CMK (cell line): ENCODE data around the gene CD44.
A peak's percentile ranks its signal among the peaks of the same experiment; 100 is the strongest.

Source experiments
- DNase-seq: peaks from one replicate; pipeline ENCODE4 v3.0.0-alpha.2; 2010; ENCODE audit warnings: low read depth

The CD44 gene

DNA sequence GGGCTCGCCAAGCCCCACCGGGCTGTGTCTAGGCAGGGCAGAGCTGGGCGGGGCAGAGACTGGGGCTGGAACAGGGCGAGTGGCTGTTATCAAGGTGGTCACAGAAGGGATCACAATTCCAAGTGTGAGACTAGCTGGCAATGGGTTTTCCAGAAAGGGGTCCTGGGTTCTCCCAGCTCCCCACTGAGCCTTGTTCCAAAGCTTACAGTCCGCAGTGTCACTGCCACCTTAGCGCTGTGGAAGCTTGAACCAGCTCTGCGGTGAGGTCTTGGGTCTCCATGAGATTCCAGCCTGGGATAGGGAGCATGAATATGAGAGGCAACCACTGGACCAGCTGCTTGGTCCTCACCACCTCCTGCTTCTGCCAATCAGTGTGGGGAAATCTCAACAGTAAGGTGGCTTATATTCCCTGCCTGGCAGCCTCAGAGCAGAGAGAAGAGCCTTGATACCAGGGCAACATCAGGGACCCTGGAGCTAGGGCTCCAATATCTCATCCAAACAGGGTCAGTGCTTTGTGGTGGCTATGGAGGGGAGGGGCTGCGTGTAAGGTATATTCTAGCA lies 831 bp downstream of the CD44 start:
- no peak for DNase-seq

DNA sequence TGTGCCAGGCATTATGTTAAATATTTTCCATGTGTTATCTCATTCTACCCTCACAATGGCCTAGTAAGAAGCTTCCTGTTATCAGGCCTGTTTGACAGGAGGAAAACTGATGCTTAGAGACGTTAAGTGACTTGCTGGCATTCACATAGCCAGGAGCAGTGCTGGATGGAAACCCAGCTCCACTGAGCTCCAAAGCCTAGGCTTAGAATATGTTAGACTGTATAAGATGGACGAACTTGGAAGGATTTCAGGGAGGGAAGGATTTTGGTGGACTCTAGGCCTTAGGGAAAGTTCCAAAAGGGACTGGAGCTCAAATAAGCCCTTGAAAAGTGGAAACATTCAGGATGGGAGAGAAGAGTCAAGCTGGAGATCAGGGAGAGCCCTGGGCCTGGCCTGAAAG lies 2.1 kb downstream of the CD44 start:
- no peak for DNase-seq

DNA sequence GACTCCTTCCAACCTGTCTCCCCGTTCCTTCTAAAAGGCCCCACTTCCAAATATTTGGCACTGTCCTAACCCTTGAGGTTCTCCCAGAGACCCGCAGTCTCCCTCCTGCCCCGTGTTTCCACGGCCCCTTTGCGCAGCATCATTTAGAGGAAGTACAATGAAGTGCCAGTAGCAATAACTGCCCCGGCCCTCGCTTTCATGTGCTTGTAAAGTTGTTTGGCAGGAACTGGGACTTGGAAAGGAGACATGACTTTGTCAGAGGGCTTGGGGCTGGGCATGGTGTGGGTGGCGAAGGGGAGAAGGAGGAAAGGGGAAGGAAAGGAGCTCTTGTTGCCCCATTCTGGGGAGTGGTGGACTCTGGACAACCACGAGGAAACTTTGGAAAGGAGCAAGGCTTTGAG lies 2.6 kb downstream of the CD44 start:
- DNase-seq = no peak

DNA sequence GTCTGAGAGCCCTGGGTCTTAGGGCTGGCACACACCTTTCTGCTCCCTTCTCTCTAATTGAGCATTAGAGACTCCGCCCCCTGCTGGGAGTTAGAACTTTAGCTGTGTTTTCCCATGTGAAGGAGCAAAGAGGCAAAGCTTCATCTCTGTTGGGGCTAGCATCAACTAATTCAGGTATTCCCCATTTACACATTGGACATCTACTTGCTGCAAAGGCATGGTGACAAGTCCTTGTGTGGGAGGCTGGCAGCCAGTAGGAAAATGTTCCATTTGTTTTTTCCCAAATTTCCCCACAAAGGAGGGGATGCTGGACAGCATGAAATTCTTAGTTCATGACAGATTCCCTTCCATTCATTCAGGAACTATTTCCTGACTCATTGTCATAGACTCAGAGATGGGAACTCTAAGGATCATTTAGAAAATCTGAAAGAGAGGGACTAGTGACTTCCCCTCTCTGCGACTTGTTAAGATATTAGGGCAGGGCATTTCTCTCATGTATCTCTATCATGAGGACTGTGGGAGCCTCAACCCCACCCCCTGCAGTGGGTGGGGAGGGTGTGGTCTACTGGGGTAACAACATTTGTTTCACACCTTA lies 3.6 kb downstream of the CD44 start:
- no peak for DNase-seq

DNA sequence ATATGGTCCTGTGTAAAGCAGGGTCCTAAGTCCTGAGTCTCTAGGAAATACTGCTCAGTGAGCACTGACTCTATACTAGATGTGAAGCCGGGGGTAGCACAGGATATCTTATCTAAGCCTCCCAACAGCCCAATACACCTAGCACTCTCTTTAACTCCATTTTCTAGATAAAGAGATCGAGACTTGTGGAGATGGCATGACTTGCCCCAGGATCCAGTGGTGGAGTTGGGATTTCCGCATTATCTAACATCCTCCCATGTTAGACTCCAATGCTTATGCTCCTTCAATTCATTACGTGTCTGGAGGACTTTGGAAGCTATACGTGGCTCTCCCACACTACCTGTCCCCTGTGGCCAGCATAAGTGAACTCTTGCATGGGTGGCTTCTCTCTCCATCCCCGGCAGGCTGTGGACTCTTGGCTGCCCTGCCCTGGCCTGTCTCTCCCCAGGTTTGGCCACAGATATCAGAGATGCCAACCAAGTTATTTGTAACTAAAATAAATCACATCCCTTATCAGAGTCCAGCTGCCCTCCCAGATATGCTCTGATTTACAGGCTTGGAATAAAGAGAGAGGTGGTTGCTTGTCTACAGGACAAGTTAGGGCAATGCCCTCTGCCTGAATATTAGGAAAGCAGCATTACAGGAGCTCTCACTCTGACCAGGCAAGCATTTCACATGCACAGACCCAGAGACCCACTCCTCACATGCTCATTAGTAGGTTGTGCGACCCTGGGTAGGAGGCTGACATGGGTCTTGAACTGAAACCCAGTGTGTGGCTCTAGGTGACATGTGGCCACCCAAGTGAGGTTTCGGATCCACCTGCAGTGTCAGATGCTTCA lies 4.5 kb downstream of the CD44 start:
- DNase-seq = no peak

DNA sequence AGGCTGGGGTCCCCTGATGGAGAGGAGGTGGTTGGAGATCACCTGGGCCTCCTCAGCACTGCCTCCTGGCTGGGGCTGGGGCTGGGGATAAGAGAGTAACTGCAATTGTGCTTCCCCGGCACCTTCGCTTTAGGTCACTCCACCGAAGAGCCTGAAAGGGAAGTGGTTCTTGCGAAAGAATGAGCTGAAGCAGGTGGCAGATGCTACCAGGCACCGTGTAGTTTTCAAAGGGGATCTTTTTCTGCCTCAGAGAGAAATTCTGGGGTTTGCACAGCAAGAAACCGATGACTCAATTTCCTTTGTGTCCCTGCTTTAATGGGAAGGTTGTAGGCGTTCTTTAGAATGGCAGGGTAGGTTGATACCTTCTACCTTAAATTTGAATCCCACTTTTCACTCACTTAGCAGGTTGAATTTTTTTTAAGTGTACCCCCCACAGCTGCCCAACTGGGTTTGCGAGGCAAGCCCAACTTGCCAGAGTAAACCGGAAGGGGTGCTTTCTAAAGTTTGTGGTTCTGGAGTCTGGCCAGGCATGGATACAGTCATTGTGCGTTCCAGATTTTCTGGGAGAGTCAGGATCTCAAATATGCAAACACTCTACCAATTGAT lies 5.3 kb downstream of the CD44 start:
- DNase-seq = no peak

DNA sequence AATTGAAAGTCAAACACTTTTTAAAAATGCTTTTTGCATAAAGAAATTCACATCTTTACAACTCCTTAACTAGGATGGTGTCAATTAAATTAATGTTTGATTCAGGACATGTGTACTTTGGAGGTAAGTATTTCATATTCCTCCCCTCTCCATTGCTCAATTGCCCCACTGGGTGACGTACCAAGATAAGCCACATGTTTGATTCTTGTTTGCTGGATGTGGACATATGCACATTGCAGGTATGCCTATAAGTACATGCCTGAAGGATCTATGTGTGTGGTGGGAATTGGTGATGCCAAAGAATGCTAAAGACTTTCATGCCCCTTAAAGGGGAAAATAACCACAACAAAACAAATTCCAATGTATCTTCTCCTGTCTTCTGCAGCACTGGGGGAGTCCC lies 5.8 kb downstream of the CD44 start:
- DNase-seq = no peak

DNA sequence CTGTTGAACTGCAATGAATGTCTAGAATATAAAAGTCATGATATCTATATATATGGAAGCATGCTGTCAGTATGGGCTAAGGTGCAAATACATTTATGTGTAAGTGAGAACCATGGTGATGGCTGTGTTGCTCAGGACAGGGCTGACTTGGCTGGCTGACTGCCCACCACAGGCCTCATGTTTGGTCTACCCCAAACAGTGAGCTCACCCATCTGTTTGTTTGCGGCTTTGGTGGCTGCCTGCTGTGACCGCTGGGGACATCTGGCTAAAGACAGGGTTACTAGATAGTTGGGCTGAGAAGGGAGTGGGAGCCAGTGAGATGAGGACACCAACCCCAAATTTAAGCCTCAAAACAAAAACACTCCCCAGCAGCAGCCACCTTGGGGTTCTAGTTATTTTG lies 6.3 kb downstream of the CD44 start:
- peak; percentile 65 for DNase-seq

DNA sequence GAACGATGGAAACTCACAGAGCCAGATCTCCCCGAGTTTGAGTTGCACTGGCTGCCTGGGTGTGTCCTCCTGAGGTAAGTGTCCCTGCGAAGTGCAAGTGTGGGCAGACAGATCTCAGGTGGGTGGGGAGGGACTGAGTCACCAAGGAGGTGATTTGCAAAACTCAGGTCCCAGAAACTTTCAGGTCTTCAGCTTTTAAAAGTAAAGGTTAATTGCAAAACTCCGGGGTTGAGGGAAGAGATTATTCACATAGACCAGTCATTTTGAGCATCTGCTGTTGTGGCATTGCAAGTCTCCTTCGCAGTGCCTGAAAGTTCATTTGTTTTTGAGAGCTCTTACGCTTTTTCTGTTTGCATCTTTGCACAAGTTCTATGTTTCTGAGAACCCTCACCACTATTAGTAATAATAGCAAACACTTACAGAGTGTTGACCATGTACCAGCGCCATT lies 7.1 kb downstream of the CD44 start:
- DNase-seq = no peak

DNA sequence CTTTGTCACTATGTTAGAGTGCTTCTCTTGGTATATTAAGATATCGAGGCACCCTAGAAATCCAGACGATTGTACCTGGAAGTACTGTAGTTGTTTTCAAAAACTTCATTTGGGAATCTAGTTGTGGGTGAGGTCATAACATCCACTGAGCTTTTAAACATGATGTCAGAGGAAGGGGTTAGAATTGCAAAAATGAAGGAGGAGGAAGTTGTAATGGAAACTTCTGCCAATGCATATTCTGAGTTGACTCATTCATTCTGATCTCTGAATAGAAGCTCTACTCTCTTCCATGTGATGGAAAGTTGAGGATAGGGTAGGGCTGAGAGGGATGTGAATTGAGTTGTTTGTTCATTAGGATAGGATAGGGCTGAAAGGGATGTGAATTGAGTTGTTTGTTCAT lies 7.7 kb downstream of the CD44 start:
- DNase-seq = no peak

DNA sequence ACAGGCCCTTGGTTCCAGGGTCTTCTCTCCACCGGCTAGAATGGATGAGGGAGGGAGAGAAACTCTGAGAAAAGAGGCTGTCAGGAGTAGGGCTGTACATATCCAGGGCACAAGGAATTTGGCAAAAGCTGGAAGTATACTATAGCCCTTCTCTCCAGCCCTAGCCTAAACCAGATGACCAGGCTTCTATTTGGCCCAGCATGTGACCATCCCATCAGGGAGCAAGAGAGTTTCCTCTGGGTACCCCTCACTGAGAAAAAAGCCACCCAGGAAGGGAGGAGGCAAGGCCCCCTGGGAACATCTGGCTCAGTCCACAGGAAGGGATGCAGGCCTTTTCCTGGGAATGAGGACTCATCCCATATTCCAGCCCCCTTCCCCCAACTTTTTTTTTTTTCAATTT lies 8.3 kb downstream of the CD44 start:
- no peak for DNase-seq

DNA sequence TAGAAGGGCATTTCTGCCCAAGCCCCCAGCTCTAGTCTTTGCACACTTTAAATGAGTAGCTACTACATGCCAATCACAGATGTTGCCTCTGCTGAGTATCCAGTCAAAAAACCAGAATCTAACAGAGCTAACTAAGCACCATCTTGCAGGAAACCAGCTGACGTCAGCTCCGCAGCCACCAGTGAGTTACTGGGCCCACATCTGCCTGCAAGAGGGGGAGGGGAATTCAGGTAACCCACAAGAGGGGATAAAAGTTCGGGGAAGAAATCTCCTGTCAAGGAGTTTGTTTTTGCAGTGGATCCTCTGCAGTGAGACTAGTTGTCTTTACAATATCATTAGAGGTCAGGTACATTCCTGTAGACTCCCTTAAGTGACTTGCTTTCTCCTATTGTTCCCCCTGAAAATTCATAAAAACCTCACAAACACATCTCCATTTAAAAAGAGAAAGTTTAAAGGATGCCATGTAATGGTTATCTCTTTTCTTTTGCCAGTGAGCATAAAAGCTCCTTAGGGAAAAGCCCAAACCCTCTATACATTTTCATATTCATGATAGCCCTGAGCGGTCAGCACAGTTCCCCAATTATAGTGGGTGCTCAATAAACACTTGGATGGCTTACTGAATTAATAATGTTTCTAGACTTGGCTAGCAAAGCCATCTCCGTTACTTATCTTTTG lies 9.3 kb downstream of the CD44 start:
- no peak for DNase-seq

DNA sequence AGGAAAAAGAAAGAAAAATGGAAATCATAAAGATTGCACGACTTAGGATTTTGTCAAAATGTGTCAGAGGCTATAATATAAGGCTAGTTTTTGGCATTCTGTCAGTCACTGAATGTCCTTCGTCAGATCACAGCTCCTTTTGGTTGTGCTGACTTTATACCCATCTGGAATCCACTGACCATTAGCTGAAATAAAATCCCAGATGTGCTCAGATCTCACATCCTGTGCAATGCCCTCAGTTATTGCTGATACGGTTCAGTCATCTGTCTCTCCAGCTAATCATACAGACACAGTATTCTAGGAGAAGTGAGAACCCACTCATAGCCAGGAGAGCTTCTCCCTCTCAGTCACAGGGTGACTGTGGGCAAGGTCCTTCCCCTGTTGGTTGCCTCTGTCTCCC lies 11.5 kb downstream of the CD44 start:
- DNase-seq = no peak

DNA sequence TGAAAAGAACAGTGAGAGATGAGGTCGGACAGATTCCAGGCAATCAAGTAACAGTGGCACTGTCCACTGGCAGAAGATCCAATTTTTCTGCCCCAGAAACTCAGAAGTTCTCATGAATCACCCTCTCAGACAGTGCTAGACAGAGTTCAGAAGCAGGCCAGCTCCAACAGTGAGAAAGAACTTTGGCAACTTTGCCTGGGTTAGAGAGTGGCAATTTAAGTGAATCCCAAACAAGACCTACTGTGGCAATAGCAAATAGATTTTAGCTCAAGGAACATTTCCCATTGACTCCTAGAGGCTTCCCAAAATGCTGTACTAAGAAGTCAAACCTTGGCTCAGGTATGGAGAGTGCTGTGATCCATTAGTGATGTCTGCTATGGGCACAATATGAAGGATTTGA lies 12.3 kb downstream of the CD44 start:
- no peak for DNase-seq

DNA sequence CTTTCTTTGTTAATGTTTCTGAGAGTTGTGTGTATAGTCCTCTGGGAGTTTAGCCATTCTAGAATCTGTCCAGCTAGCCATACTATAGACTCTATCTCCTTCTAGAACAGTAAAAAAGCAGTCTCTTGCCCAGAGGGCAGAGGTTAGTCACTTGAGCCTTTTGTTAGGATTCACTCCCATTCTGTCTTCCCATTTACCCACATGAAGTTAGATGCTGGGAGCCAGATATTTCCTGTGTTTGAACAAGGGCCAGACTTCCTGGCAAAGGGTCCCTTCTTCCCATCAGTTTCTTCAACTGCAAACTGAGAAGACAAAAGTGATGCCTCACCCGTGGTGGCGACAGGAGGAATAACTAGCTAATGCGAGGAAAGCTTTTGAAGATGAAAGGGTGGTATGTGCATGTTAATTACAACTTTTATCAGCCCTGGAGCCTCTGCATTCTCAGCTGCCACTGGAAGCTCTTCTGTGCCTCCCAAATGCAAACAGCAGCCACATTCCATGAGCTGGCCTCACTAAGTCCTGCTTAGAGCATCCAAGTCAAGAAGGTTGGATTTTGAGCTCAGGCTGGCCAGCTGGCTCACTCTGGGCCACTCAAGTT lies 12.8 kb downstream of the CD44 start:
- DNase-seq = no peak

DNA sequence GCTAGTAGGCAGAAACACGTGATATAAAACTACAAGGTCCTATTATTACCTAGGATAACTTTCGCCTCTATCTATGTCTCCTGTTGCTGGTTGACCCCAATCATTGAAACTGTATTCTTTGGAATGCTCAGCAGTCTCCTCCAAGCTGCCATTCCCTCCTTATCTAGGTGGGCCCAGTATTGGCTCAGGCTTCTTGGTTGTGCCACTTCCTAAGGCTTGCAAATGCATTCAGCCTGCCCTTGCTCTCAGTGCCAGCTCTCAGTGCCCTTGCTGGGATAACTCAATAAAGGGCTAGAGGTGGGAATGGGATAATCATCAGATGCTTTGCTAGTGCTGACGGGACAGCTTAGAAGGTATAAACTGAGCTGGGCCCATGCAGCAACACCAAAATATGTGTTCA lies 13.6 kb downstream of the CD44 start:
- DNase-seq = no peak

DNA sequence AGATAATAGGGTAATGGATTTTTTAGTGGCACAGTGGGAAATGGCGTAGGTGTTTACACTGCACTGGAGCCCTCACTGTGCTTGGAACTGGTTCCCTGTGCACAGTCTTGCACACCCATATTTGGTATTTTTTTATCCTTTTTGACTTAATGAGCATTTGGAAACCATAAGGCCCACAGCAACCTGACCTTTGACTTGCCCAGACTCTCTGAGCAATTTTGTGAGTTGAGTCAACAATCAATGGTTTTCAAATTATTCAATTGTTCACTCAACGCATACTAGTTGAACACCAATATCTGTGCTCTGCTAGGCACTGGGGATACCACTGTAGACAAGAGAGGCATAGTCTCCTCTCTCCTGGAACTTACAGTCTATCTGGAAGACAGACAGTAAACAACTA lies 14.3 kb downstream of the CD44 start:
- no peak for DNase-seq

DNA sequence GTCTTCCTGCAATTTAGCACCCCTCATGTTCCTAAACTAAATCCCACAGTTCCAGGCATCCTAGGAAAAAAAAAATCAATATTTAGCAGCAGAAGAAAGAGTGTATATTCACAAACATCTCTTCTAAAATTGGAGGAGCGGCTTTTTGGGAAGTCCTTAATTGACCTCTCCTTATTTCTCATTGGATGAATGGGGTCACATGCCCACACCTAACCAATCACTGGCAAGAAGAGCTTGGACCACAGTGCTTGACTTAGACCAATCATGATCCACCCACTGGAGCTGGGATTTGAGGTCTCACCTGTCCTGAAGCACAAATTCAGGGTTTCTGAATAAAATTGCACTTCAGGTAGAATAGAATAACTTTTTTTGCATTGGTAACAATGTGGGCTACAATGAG lies 16.0 kb downstream of the CD44 start:
- DNase-seq = no peak

DNA sequence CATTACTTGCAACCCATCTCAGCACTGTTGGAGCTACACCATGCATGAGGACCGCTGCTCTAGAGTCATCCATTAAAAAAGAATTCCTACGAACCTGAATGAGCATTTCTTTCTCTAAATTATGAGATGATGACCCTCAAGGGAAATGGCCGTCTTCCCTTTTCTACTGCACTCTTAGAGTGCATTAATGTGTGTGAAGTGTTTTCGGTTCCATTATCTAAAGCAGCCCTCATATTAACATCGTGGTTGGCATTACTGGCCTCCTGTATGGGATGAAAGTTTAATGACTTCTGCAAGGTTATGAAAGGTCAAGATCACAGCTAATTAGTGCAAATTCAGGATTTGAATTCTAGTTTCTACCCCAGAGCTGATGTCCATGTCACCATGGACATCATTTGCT lies 16.7 kb downstream of the CD44 start:
- no peak for DNase-seq

DNA sequence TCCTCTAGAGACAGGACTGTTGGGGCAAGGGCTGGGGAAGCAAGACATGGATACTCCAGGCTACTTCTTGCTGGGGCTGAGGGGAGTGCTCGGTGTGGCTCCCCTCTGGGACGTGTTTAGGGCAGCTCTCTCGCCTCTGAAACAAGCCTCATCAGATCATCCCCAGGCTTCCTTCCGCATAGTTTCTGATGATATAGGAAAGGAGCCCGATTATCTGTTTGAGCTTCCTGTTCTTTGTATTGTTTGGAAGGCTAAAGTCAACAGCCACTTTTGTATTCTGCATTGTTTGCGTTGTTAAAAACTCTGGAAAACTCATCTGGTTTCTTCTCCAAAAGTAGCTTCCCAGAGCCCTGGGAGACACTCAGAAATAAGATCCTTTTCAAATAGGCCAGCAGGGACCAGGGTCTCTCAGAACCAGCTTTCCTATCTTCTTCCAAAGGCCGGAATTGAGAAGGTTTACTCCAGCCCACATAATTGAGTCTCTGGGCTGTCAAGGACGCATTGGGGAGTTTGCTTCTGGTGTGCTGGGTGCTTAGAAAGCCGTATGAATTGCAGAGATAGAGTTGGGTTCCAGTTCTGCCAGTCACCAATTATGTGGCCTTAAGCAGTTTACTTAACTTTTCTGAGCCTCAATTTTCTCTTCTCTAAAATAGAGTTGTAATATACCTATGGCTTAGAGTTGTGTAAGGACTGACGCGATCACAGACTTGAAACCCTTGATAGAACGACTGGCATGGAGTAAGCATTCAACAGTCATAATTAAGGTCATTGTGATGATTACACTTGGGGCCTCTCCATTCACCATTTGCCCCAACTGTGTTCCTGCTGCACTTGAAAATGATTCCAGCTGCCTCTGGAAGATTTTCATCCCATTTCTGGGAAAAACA lies 19.1 kb downstream of the CD44 start:
- peak; percentile 44 for DNase-seq
